HepG2 (cell line): ENCODE measurements around the gene TIFAB. TPM values are rescaled to one million over a fixed set of nuclear protein-coding genes. Genes with fewer than 3 reads are reported as not detected.

Source experiments
- ATAC-seq: fragments of 200-7000 bp; cut with Tn5 transposase; 3 replicates; pipeline ENCODE4 v1.9.1; 2020; ENCODE audit warnings: mild to moderate bottlenecking, moderate library complexity
- BruUV-seq: library from RNA; stranded (reverse); fragments of 400-500 nt; replicated peaks from 2 replicates; lab custom pipeline; 2021; lab: Mats Ljungman, UMichigan
- CTCF ChIA-PET: fragments of 300-600 bp; formaldehyde crosslinking; extraction: SDS; loops from one replicate; lab custom pipeline; 2021; ENCODE audit warnings: low total read pairs, inconsistent platforms, low intra/inter-chr PET ratio; lab: Yijun Ruan, JAX
- POLR2A ChIA-PET: fragments of 350-600 bp; sonication (Branson Sonifier 250); formaldehyde crosslinking; loops from one replicate; lab custom pipeline; 2020; ENCODE audit warnings: antibody characterized with exemption, inconsistent platforms; lab: Yijun Ruan, JAX
- DNase-seq: peaks from one replicate; pipeline ENCODE4 v3.0.0-alpha.2; 2015; ENCODE audit warnings: low spot score
- FAIRE-seq: peaks from 3 replicates; lab custom pipeline; 2011; peaks lifted over from hg19 to GRCh38; lab: Jason Lieb, UNC
- H2AFZ ChIP-seq: one replicate; pipeline ENCODE4 v1.6.1; 2011; ENCODE audit warnings: low read length, inconsistent platforms
- H3K27ac ChIP-seq: fragments of 300-600 bp; 3 replicates; pipeline ENCODE4 v1.8.0; 2011; ENCODE audit warnings: mixed run types, mild to moderate bottlenecking, mixed read lengths, low read length, inconsistent platforms; ENCODE audit not compliant: insufficient read depth; ENCODE audit errors: extremely low read length
- H3K27me3 ChIP-seq, 2 experiments: fragments of 200-600 bp in 1 of 2; 2 replicates in 1 of 2; 3 replicates in 1 of 2; pipeline versions ENCODE4 v1.6.0 to v1.8.0; 2011; ENCODE audit warnings: low read length in 2 of 2, mild to moderate bottlenecking in 2 of 2, moderate library complexity in 2 of 2, inconsistent platforms in 1 of 2; ENCODE audit not compliant: insufficient read depth in 2 of 2, control insufficient read depth in 1 of 2
- H3K36me3 ChIP-seq, 2 experiments: fragments of 200-600 bp in 1 of 2; replicated peaks in 1 of 2; 2 replicates in 1 of 2; 3 replicates in 1 of 2; pipeline versions ENCODE4 v1.5.1 to v1.8.0; 2011; ENCODE audit warnings: low read length in 2 of 2, inconsistent platforms in 1 of 2; ENCODE audit not compliant: insufficient read depth in 2 of 2, control insufficient read depth in 1 of 2
- H3K4me1 ChIP-seq: 2 replicates; pipeline ENCODE4 v1.5.1; 2012; ENCODE audit warnings: low read length, inconsistent platforms; ENCODE audit not compliant: insufficient read depth
- H3K4me2 ChIP-seq: 2 replicates; pipeline ENCODE4 v1.6.0; 2011; ENCODE audit warnings: low read depth, low read length, inconsistent platforms
- H3K4me3 ChIP-seq, 3 experiments: fragments of 200-600 bp in 1 of 3; sonication (generic), shearing (Covaris generic) in 1 of 3; replicated peaks in 1 of 3; 2 replicates each; pipeline ENCODE4 v1.5.1; 2011 to 2016; ENCODE audit warnings: low read length in 3 of 3, inconsistent platforms in 2 of 3, low read depth in 2 of 3, mild to moderate bottlenecking in 2 of 3, control low read depth in 1 of 3, mixed read lengths in 1 of 3; ENCODE audit not compliant: insufficient read depth in 1 of 3
- H3K79me2 ChIP-seq: one replicate; pipeline ENCODE4 v1.6.1; 2011; ENCODE audit warnings: low read length, inconsistent platforms; ENCODE audit not compliant: insufficient read depth
- H3K9ac ChIP-seq: 2 replicates; pipeline ENCODE4 v1.6.0; 2011; ENCODE audit warnings: mild to moderate bottlenecking, low read depth, low read length, inconsistent platforms; ENCODE audit not compliant: insufficient read depth
- H3K9me3 ChIP-seq: 2 replicates; pipeline ENCODE4 v1.5.1; 2012; ENCODE audit warnings: mild to moderate bottlenecking, low read length
- H4K20me1 ChIP-seq: 2 replicates; pipeline ENCODE4 v1.6.0; 2011; ENCODE audit warnings: inconsistent platforms, mild to moderate bottlenecking, low read length, moderate library complexity; ENCODE audit not compliant: insufficient read depth
- NR2F6 ChIP-seq, 2 experiments: IDR thresholded peaks; 2 replicates each; pipeline ENCODE4 v1.6.1; 2016; ENCODE audit warnings: antibody characterized with exemption in 1 of 2, mild to moderate bottlenecking in 1 of 2
- RELA ChIP-seq: sonication (generic); formaldehyde crosslinking; IDR thresholded peaks from 2 replicates; pipeline ENCODE4 v1.4.0; 2020; ENCODE audit warnings: missing genetic modification reagents
- SALL1 ChIP-seq: sonication (generic); formaldehyde crosslinking; IDR thresholded peaks from 2 replicates; pipeline ENCODE4 v1.8.0; 2022; ENCODE audit warnings: mild to moderate bottlenecking, missing genetic modification reagents
- SP4 ChIP-seq: sonication (generic); formaldehyde crosslinking; IDR thresholded peaks from 2 replicates; pipeline ENCODE4 v1.8.1; 2023; ENCODE audit warnings: mild to moderate bottlenecking, missing genetic modification reagents
- THAP8 ChIP-seq: sonication (generic); formaldehyde crosslinking; IDR thresholded peaks from 2 replicates; pipeline ENCODE4 v1.5.1; 2020; ENCODE audit warnings: missing genetic modification reagents, mild to moderate bottlenecking, borderline replicate concordance
- ZNF225 ChIP-seq: sonication (generic); formaldehyde crosslinking; IDR thresholded peaks from 2 replicates; pipeline ENCODE4 v1.4.0; 2020; ENCODE audit warnings: mild to moderate bottlenecking, missing genetic modification reagents
- ZNF296 ChIP-seq: sonication (generic); formaldehyde crosslinking; conservative IDR thresholded peaks from 2 replicates; pipeline ENCODE4 v1.5.0; 2020; ENCODE audit warnings: mild to moderate bottlenecking, missing genetic modification reagents
- ZNF605 ChIP-seq: sonication (generic); formaldehyde crosslinking; IDR thresholded peaks from 2 replicates; pipeline ENCODE4 v1.8.0; 2022; ENCODE audit warnings: mild to moderate bottlenecking, missing genetic modification reagents
- ZNF709 ChIP-seq: sonication (generic); formaldehyde crosslinking; IDR thresholded peaks from 2 replicates; pipeline ENCODE4 v1.5.0; 2020; ENCODE audit warnings: mild to moderate bottlenecking, missing genetic modification reagents
- WGBS: methylation state at CpG from one replicate; pipeline ENCODE4 v1.1.6; 2017; ENCODE audit warnings: low lambda C conversion rate; 5-methylcytosine and 5-hydroxymethylcytosine counted together
- in situ Hi-C: cut with HindIII; loops from 2 replicates; pipeline ENCODE4 v1.10.0; 2017; ENCODE audit warnings: low pct_unique_long_range_greater_than_20kb; ENCODE audit not compliant: extremely low pct_ligation_motif_present
- intact Hi-C: fragments of 100-400 bp; cut with micrococcal nuclease; formaldehyde crosslinking; loops from one replicate; pipeline ENCODE4 v1.10.0; 2022; ENCODE audit not compliant: unreplicated experiment
- polyA plus RNA-seq, 8 experiments: library from polyadenylated mRNA; depleted of rRNA in 3 of 8; stranded (reverse) in 7 of 8; unstranded in 1 of 8; fragments of >200 nt; fragmentation: Illumina TruSeq in 4 of 8; extraction: Trizol in 4 of 8; gene quantifications; 2 replicates each; pipeline versions ENCODE4 v1.2.1 to v1.2.3, GENCODE V29; 2011 to 2016; ENCODE audit warnings: low read depth in 4 of 8, missing spikeins in 1 of 8, mixed read lengths in 1 of 8; ENCODE audit not compliant: insufficient read depth in 1 of 8
- total RNA-seq, 5 experiments: library from RNA; depleted of rRNA; stranded (reverse); fragments of >200 nt; fragmentation: Illumina TruSeq; extraction: Trizol; gene quantifications; 2 replicates each; pipeline ENCODE4 v1.2.3, GENCODE V29; 2016; ENCODE audit warnings: low read depth in 1 of 5
- TF ChIP-seq, protein P1 (sequence below): sonication (generic); formaldehyde crosslinking; IDR thresholded peaks from 2 replicates; pipeline ENCODE4 v1.4.0; 2020; ENCODE audit warnings: mild to moderate bottlenecking, missing genetic modification reagents
- TF ChIP-seq, protein P2 (sequence below): sonication (generic); IDR thresholded peaks from 2 replicates; pipeline ENCODE4 v1.6.1; 2016; ENCODE audit warnings: low read depth, borderline replicate concordance

Gene TIFAB
- total and polyA plus RNA-seq, 2 of the 13 experiments (the other 11 are each of a cell fraction or from before 2014, with no cell fraction given), result not detected

DNA sequence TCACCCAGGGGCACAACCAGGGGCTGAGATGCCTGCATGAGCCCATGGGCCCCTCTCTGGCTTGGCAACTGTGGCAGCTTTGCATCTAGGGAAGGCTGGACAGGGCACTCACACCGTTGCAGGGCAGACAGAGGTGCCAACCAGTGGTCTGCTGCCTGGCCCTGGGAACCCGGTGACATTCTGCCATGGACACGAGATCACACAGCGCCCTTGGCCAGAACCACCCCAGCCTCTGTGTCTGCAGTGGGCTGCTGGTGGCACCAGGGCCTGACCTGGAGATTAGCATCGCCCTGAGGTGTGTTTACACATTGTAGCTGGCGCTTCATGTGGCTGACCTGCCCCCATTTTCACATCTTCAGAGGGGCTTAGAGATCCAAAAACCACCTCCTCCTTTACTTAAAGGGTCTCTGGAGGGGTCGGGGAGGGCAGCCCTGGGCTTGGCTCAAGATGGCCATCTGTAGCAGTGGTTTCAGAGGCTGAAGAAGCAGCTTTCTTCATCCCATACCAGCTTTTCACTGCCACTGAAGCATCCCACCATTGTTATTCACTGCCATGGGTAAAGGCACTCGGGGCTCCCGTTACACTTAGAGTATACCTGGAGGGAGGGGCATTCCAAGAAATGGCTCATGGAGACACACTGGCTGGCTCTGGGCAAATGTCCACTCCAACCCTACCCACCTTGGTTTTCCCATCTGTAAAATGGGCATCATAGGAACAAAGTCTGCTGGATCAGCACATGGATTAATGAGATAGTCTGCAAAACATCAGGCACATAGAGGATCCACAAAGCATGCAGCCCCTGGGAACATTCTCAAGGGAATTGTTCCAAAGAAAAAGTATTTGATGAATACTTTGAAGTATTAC lies 16.5 kb downstream of the TIFAB start (continued):
- TF ChIP-seq, protein P1, sequence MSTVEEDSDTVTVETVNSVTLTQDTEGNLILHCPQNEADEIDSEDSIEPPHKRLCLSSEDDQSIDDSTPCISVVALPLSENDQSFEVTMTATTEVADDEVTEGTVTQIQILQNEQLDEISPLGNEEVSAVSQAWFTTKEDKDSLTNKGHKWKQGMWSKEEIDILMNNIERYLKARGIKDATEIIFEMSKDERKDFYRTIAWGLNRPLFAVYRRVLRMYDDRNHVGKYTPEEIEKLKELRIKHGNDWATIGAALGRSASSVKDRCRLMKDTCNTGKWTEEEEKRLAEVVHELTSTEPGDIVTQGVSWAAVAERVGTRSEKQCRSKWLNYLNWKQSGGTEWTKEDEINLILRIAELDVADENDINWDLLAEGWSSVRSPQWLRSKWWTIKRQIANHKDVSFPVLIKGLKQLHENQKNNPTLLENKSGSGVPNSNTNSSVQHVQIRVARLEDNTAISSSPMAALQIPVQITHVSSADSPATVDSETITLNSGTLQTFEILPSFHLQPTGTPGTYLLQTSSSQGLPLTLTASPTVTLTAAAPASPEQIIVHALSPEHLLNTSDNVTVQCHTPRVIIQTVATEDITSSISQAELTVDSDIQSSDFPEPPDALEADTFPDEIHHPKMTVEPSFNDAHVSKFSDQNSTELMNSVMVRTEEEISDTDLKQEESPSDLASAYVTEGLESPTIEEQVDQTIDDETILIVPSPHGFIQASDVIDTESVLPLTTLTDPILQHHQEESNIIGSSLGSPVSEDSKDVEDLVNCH (CRISPR knock-in tag), result no peak
- TF ChIP-seq NR2F6 (IDR thresholded peaks at IDR 0.05) (no peak), NR2F6 (CRISPR knock-in tag; IDR thresholded peaks at IDR 0.05) (0 out of 2 replicates have a peak, but pooled peaks have one; percentile 11)

DNA sequence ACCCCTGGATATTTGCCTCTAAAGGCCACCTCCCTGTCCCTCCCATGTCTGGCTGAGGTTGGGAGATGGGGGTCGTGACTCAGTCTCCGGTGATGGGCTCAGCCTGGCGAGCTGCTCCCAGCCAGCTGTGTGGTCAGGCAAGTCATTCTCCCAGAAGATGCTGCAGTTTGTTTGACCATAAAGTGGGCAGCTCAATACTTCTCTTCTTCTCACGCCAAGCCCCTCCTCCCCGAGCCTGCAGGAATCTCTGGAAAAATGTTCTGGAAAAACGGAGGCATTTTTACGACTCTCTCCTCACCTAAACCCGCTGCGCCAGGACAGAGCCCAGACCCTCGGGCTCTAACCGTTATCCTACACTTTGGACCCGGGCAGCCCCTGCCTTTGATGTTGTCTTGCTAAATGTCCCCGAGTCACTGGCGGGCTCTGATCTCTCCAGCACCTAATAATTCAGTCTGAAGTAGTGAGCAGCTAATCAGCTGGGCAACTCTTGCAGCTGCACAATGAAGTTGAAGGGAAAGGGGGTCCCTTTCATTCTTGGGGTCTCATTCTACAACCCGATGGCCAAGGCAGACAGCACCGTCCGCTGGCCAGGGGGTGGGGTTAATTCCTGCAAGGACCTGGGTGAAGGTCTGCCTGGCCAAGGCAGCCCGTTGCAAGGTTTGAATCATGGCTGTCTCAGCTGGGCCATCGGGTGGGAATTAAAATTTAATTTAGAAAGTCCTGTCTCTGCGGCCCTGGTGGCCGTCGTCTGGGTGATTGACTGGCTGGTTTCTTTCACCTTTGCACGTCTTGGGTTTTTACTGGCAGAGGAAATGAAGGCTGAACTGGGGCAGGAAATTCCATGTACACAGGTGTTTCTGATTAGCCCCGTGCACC lies 17.3 kb downstream of the TIFAB start:
- DNase-seq, result peak; percentile 54
- no peak for TF ChIP-seq ZNF296 (CRISPR knock-in tag)
- TF ChIP-seq, protein P2, sequence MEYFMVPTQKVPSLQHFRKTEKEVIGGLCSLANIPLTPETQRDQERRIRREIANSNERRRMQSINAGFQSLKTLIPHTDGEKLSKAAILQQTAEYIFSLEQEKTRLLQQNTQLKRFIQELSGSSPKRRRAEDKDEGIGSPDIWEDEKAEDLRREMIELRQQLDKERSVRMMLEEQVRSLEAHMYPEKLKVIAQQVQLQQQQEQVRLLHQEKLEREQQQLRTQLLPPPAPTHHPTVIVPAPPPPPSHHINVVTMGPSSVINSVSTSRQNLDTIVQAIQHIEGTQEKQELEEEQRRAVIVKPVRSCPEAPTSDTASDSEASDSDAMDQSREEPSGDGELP, result peak; percentile 42; the same call in 1 of the 2 replicates
- TF ChIP-seq SALL1 (CRISPR knock-in tag), result 0 out of 2 replicates have a peak, but pooled peaks have one; percentile 23
- 0 out of 2 replicates have a peak, but pooled peaks have one; percentile 18 for TF ChIP-seq SP4 (CRISPR knock-in tag)
- TF ChIP-seq THAP8 (CRISPR knock-in tag), result no peak
- TF ChIP-seq ZNF225, result no peak
- no peak for TF ChIP-seq ZNF709 (CRISPR knock-in tag)
- TF ChIP-seq RELA (CRISPR knock-in tag), result no peak
- TF ChIP-seq ZNF605 (CRISPR knock-in tag), result no peak

More for the DNA sequence above, 17.3 kb downstream of the TIFAB start:
- ATAC-seq (peak; percentile 58), FAIRE-seq (no peak)
- Histone ChIP-seq H3K4me3 (peak overlapping the region; percentile 28 to 66 (median 61)), H3K4me2 (peak overlapping the region; percentile 96), H3K27me3 (peaks cover 0 to 12% of the 10 kb centered on the region in 2 experiments; a peak in 2 of 5 replicates), H3K4me1 (peaks cover 61% of the 10 kb centered on the region), H3K27ac (peak overlapping the region; percentile 45), H3K9ac (peak overlapping the region; percentile 18; the same call in 1 of the 2 replicates), H3K79me2 (no peaks in the 10 kb centered on the region), H3K9me3 (no peaks in the 10 kb centered on the region), H3K36me3 (no peaks in the 10 kb centered on the region), H4K20me1 (no peaks in the 10 kb centered on the region), H2AFZ (no peak overlapping the region)
- WGBS, result under 1% methylated on average over 19 of the region's 24 CpGs
- ChIA-PET POLR2A (interaction anchor here (1.0 to 1.7 kb wide), 2 partner anchors 48 to 172 kb away, joined by 3 to 4 read pairs; no protein-coding TSS in a partner anchor), CTCF (no interaction called here)
- BruUV-seq, result no TSS peak
- in situ Hi-C loops, result no loop called here
- intact Hi-C loops, result loop anchor here (10.0 kb wide), 1 partner anchor 110 kb away; no protein-coding TSS in a partner anchor
